IMR-90 (cell line): ENCODE measurements around the gene GRAMD2A. TPM values are rescaled to one million over a fixed set of nuclear protein-coding genes. Genes with fewer than 3 reads are reported as not detected.

Experiments used
- ATAC-seq: fragments of 200-7000 bp; cut with Tn5 transposase; 2 replicates; pipeline ENCODE4 v1.9.1; 2020; ENCODE audit warnings: low read depth, mild to moderate bottlenecking, moderate library complexity
- BruUV-seq: library from RNA; stranded (reverse); fragments of 400-500 nt; replicated peaks from 2 replicates; lab custom pipeline; 2021; lab: Mats Ljungman, UMichigan
- CTCF ChIA-PET: fragments of 300-600 bp; formaldehyde crosslinking; extraction: SDS; loops from one replicate; lab custom pipeline; 2021; ENCODE audit warnings: antibody characterized with exemption; lab: Yijun Ruan, JAX
- POLR2A ChIA-PET: fragments of 300-600 bp; sonication (Branson Sonifier 250); formaldehyde crosslinking; loops from one replicate; lab custom pipeline; 2022; ENCODE audit warnings: antibody characterized with exemption; ENCODE audit not compliant: unreplicated experiment; lab: Charles Lee
- DNase-seq: peaks from one replicate; pipeline ENCODE4 v3.0.0; 2013
- H2AFZ ChIP-seq: replicated peaks from 2 replicates; pipeline ENCODE3; 2013; ENCODE audit warnings: low read length, mild to moderate bottlenecking; ENCODE audit not compliant: poor library complexity
- H2AK5ac ChIP-seq: 2 replicates; pipeline ENCODE4 v1.6.1; 2013; ENCODE audit warnings: low read depth, low read length, inconsistent platforms
- H2AK9ac ChIP-seq: replicated peaks from 2 replicates; pipeline ENCODE3; 2013; ENCODE audit warnings: mild to moderate bottlenecking, low read depth, low read length, moderate library complexity; ENCODE audit not compliant: poor library complexity
- H2BK120ac ChIP-seq: 2 replicates; pipeline ENCODE4 v1.6.1; 2013; ENCODE audit warnings: low read depth, low read length, inconsistent platforms
- H2BK15ac ChIP-seq: 3 replicates; pipeline ENCODE4 v1.6.1; 2013; ENCODE audit warnings: low read depth, low read length, inconsistent platforms
- H2BK20ac ChIP-seq: 2 replicates; pipeline ENCODE4 v1.6.1; 2013; ENCODE audit warnings: low read depth, mild to moderate bottlenecking, inconsistent platforms, low read length, moderate library complexity
- H2BK5ac ChIP-seq: 2 replicates; pipeline ENCODE4 v1.6.1; 2013; ENCODE audit warnings: mild to moderate bottlenecking, low read depth, low read length, inconsistent platforms; ENCODE audit not compliant: poor library complexity, severe bottlenecking
- H3K14ac ChIP-seq: replicated peaks from 2 replicates; pipeline ENCODE4 v1.6.1; 2013; ENCODE audit warnings: low read depth, low read length, inconsistent platforms
- H3K18ac ChIP-seq: 2 replicates; pipeline ENCODE4 v1.6.1; 2013; ENCODE audit warnings: low read depth, low read length, control low read depth
- H3K23ac ChIP-seq: 2 replicates; pipeline ENCODE4 v1.6.1; 2013; ENCODE audit warnings: low read depth, low read length, inconsistent platforms
- H3K27ac ChIP-seq: 2 replicates; pipeline ENCODE4 v1.5.1; 2013; ENCODE audit warnings: mild to moderate bottlenecking, control low read depth, low read length; ENCODE audit not compliant: insufficient read depth
- H3K27me3 ChIP-seq: 2 replicates; pipeline ENCODE4 v1.6.1; 2013; ENCODE audit warnings: low read length; ENCODE audit not compliant: control insufficient read depth, insufficient read depth
- H3K36me3 ChIP-seq: 2 replicates; pipeline ENCODE4 v1.6.1; 2013; ENCODE audit warnings: low read length, mixed read lengths; ENCODE audit not compliant: control insufficient read depth, insufficient read depth
- H3K4ac ChIP-seq: 2 replicates; pipeline ENCODE4 v1.6.1; 2013; ENCODE audit warnings: low read depth, low read length, inconsistent platforms
- H3K4me1 ChIP-seq: 2 replicates; pipeline ENCODE4 v1.6.1; 2013; ENCODE audit warnings: low read length, mixed read lengths; ENCODE audit not compliant: control insufficient read depth, insufficient read depth
- H3K4me2 ChIP-seq: 2 replicates; pipeline ENCODE4 v1.6.1; 2013; ENCODE audit warnings: low read depth, mild to moderate bottlenecking, control low read depth, low read length, moderate library complexity
- H3K4me3 ChIP-seq: 2 replicates; pipeline ENCODE4 v1.5.1; 2013; ENCODE audit warnings: low read depth, mild to moderate bottlenecking, control low read depth, low read length, moderate library complexity; ENCODE audit not compliant: insufficient read depth
- H3K56ac ChIP-seq: 2 replicates; pipeline ENCODE4 v1.6.1; 2013; ENCODE audit warnings: low read length, inconsistent platforms; ENCODE audit not compliant: insufficient read depth; ENCODE audit errors: extremely low read depth
- H3K79me1 ChIP-seq, 2 experiments: 2 replicates each; pipeline ENCODE4 v1.6.1; 2013; ENCODE audit warnings: low read length in 2 of 2, inconsistent platforms in 1 of 2, low read depth in 1 of 2
- H3K9ac ChIP-seq: 2 replicates; pipeline ENCODE4 v1.6.1; 2013; ENCODE audit warnings: low read depth, low read length, control low read depth
- H3K9me1 ChIP-seq: 2 replicates; pipeline ENCODE4 v1.6.1; 2013; ENCODE audit warnings: low read length, inconsistent platforms; ENCODE audit not compliant: insufficient read depth
- H3K9me3 ChIP-seq: 2 replicates; pipeline ENCODE4 v1.6.1; 2013; ENCODE audit warnings: low read length; ENCODE audit not compliant: control insufficient read depth, insufficient read depth
- H4K20me1 ChIP-seq: 2 replicates; pipeline ENCODE4 v1.6.1; 2013; ENCODE audit warnings: low read length, inconsistent platforms; ENCODE audit not compliant: insufficient read depth
- H4K5ac ChIP-seq: 2 replicates; pipeline ENCODE4 v1.6.1; 2013; ENCODE audit warnings: mild to moderate bottlenecking, low read depth, low read length, control low read depth
- H4K8ac ChIP-seq, 2 experiments: 2 replicates each; pipeline ENCODE4 v1.6.1; 2013; ENCODE audit warnings: low read depth in 2 of 2, low read length in 2 of 2, control low read depth in 1 of 2, inconsistent platforms in 1 of 2
- H4K91ac ChIP-seq: 2 replicates; pipeline ENCODE4 v1.6.1; 2013; ENCODE audit warnings: low read depth, low read length, inconsistent platforms; ENCODE audit not compliant: insufficient read depth
- BHLHE40 ChIP-seq: fragments of 150-350 bp; IDR thresholded peaks from 2 replicates; pipeline ENCODE4 v1.6.1; 2016; ENCODE audit warnings: mild to moderate bottlenecking, low read depth, low read length
- CEBPB ChIP-seq: IDR thresholded peaks from 2 replicates; pipeline ENCODE4 v1.6.1; 2012; ENCODE audit warnings: low read depth, low read length, improper control_type of control experiment
- CHD1 ChIP-seq: IDR thresholded peaks from 2 replicates; pipeline ENCODE4 v1.6.1; 2012; ENCODE audit warnings: low read depth, low read length, improper control_type of control experiment
- ELK1 ChIP-seq: fragments of 150-350 bp; IDR thresholded peaks from 2 replicates; pipeline ENCODE4 v1.6.1; 2016; ENCODE audit warnings: low read depth, mild to moderate bottlenecking, low read length, moderate library complexity, borderline replicate concordance
- FOS ChIP-seq: fragments of 150-350 bp; IDR thresholded peaks from 2 replicates; pipeline ENCODE4 v1.6.1; 2016; ENCODE audit warnings: low read depth, low read length
- MAFK ChIP-seq: IDR thresholded peaks from 2 replicates; pipeline ENCODE4 v1.6.1; 2012; ENCODE audit warnings: low read depth, low read length, improper control_type of control experiment
- MAZ ChIP-seq: IDR thresholded peaks from 2 replicates; pipeline ENCODE4 v1.6.1; 2012; ENCODE audit warnings: low read depth, mild to moderate bottlenecking, low read length, improper control_type of control experiment, moderate library complexity, borderline replicate concordance
- MXI1 ChIP-seq: IDR thresholded peaks from 2 replicates; pipeline ENCODE4 v1.6.1; 2012; ENCODE audit warnings: low read depth, mild to moderate bottlenecking, low read length, moderate library complexity, borderline replicate concordance
- POLR2A ChIP-seq: IDR thresholded peaks from 2 replicates; pipeline ENCODE4 v1.6.1; 2012; ENCODE audit warnings: mild to moderate bottlenecking, low read depth, low read length
- RCOR1 ChIP-seq: IDR thresholded peaks from 2 replicates; pipeline ENCODE4 v1.6.1; 2012; ENCODE audit warnings: mild to moderate bottlenecking, low read length, improper control_type of control experiment; ENCODE audit not compliant: insufficient replicate concordance
- RFX5 ChIP-seq: IDR thresholded peaks from 2 replicates; pipeline ENCODE4 v1.8.0; 2012; ENCODE audit warnings: low read depth, mild to moderate bottlenecking, low read length, moderate library complexity
- SMC3 ChIP-seq: fragments of 150-350 bp; IDR thresholded peaks from 2 replicates; pipeline ENCODE4 v1.6.1; 2016; ENCODE audit warnings: low read depth, mild to moderate bottlenecking, antibody characterized with exemption, low read length, moderate library complexity
- USF2 ChIP-seq: fragments of 150-350 bp; IDR thresholded peaks from 2 replicates; pipeline ENCODE4 v1.6.1; 2017; ENCODE audit warnings: mild to moderate bottlenecking, antibody characterized with exemption, low read length, low read depth
- WGBS, 2 experiments: methylation state at CpG; one replicate each; pipeline versions ENCODE4 v1.1.5 to v1.1.7; 2013; ENCODE audit warnings: missing lambda C conversion rate in 2 of 2; ENCODE audit not compliant: insufficient read length in 1 of 2; ENCODE audit errors: extremely low coverage in 2 of 2; 5-methylcytosine and 5-hydroxymethylcytosine counted together
- dilution Hi-C: fragments of 300-500 bp; cut with HindIII; formaldehyde crosslinking; loops from one replicate; pipeline ENCODE4 v1.14.3; 2018; ENCODE audit warnings: low sequenced_read_pairs; ENCODE audit not compliant: unreplicated experiment
- in situ Hi-C: fragments of 300-500 bp; cut with MboI; formaldehyde crosslinking; loops from 3 replicates; pipeline ENCODE4 v1.14.3; 2019; ENCODE audit warnings: low sequenced_read_pairs, inconsistent platforms, mixed read lengths
- intact Hi-C: fragments of 100-400 bp; cut with micrococcal nuclease; formaldehyde crosslinking; loops from 2 replicates; pipeline ENCODE4 v1.10.0; 2022
- polyA plus RNA-seq, 3 experiments: library from polyadenylated mRNA; depleted of rRNA; stranded (reverse); fragments of >200 nt; gene quantifications; 2 replicates each; pipeline ENCODE4 v1.2.3, GENCODE V29; 2012; ENCODE audit warnings: low replicate concordance in 1 of 3
- total RNA-seq: library from RNA; depleted of rRNA; stranded (reverse); fragments of >200 nt; gene quantifications from 2 replicates; pipeline ENCODE4 v1.2.3, GENCODE V29; 2012

The GRAMD2A gene
- total and polyA plus RNA-seq, 2 of the 4 experiments (the other 2 are of a cell fraction), result 0.14 to 0.18 TPM

- no peak overlapping the region for H3K27ac ChIP-seq
- H3K9me3 ChIP-seq, result no peaks in the 10 kb centered on the region
- no peak overlapping the region for H4K91ac ChIP-seq
- H2BK120ac ChIP-seq, result no peak overlapping the region
- no peak overlapping the region for H2AK5ac ChIP-seq
- peak overlapping the region; percentile 26 for H2AFZ ChIP-seq
- ATAC-seq (no peak), DNase-seq (no peak)
- no peak overlapping the region for H2AK9ac ChIP-seq
- H2BK5ac ChIP-seq, result no peak overlapping the region
- no peak overlapping the region for H3K23ac ChIP-seq
- H3K18ac ChIP-seq, result no peak overlapping the region
- 66% methylated on average over 3 of the region's 6 CpGs; no CpG with 5 or more reads in 1 of the 2 experiments for WGBS, 2 experiments
- dilution Hi-C loops (no loop called here), intact Hi-C loops (loop anchor here (5.0 kb wide), 1 partner anchor 77 kb away; the partner anchor contains the start of gene PARP6), in situ Hi-C loops (no loop called here)
- ChIA-PET POLR2A (interaction anchor here (1.0 kb wide), 1 partner anchor 42 kb away, joined by 3 read pairs; no protein-coding TSS in a partner anchor), CTCF (interaction anchor here (1.0 kb wide), 1 partner anchor 32 kb away, joined by 3 read pairs; no protein-coding TSS in a partner anchor)
- peaks cover 30% of the 10 kb centered on the region for H4K20me1 ChIP-seq
- H2BK15ac ChIP-seq, result no peak overlapping the region
- no TSS peak for BruUV-seq
- no peak for TF ChIP-seq CHD1
- no peak for TF ChIP-seq MAFK
- no peak for TF ChIP-seq SMC3
- no peak for TF ChIP-seq USF2
- no peak for TF ChIP-seq FOS
- no peak for TF ChIP-seq BHLHE40
- TF ChIP-seq RFX5, result no peak
- no peak for TF ChIP-seq MXI1
- TF ChIP-seq MAZ, result no peak
- TF ChIP-seq CEBPB, result no peak
- no peak for TF ChIP-seq ELK1
- TF ChIP-seq POLR2A, result no peak
- TF ChIP-seq RCOR1, result no peak
- no peak overlapping the region for H2BK20ac ChIP-seq
- H4K5ac ChIP-seq, result no peak overlapping the region
- no peaks in the 10 kb centered on the region for H3K9me1 ChIP-seq
- no peak overlapping the region for H3K4me2 ChIP-seq
- H3K27me3 ChIP-seq, result peaks cover 6% of the 10 kb centered on the region
- no peak overlapping the region for H3K14ac ChIP-seq
- no peak overlapping the region for H4K8ac ChIP-seq
- no peak overlapping the region for H3K4ac ChIP-seq
- H3K4me1 ChIP-seq, result no peaks in the 10 kb centered on the region
- H3K79me1 ChIP-seq, result 0 out of 4 replicates have a peak, but pooled peaks cover 0 to 4% of the 10 kb centered on the region in 2 experiments
- H3K56ac ChIP-seq, result no peak overlapping the region
- no peak overlapping the region for H3K4me3 ChIP-seq
- no peak overlapping the region for H3K9ac ChIP-seq
- H3K36me3 ChIP-seq, result peaks cover 20% of the 10 kb centered on the region
These were observed 2.5 kb downstream of the GRAMD2A start for GRCh38 chr15:72195101-72195511.
